ENCODE measurements around the gene ZBTB20. TPM values are rescaled to one million over a fixed set of nuclear protein-coding genes. Genes with fewer than 3 reads are reported as not detected.

ZBTB20 gene
- total RNA-seq, 2 experiments from 2014 or later: 2.5 to 3.2 TPM

DNA sequence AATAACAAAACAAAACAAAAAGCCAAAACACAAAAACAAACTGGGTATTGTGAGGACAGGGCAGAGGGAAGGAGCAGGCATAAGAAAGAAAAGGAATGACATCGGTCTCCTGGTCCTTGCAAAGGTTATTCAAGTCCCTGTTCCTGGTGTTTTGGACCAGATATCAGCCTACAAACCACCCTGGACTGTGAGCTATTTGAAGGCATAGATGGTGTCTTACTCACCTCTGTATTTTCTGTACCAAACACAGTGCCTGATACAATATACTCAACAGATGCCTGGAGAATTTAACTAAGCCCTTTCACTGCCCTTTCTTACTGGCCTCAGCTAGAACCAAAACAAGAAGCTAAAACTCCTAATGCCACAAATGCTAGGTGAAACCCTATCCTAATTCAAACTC is 656.3 kb downstream of the ZBTB20 start:
- ChIA-PET POLR2A (no interaction called here), CTCF (interaction anchor here (0.6 kb wide), 1 partner anchor 178 kb away, joined by 3 read pairs; no protein-coding TSS in a partner anchor)

DNA sequence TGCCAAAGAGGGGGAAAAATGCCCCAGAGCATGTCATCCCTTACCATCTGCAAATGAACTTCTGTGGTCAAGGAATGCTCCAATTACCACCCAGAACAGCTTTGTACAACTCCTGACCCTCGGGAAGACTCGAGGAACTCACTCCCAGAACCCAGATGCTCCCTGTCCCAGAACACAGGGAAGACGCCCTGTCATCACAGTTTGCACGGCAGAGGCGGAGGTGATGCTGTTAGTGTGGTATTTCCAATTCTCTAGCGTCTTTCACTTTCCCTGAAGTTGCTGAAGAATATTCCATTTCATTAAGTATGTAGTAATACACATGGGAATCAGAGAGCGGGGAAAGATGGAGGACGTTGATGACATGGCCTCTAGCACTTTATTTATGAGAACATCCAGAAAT is 659.6 kb downstream of the ZBTB20 start:
- ChIA-PET CTCF (no interaction called here), POLR2A (no interaction called here)

DNA sequence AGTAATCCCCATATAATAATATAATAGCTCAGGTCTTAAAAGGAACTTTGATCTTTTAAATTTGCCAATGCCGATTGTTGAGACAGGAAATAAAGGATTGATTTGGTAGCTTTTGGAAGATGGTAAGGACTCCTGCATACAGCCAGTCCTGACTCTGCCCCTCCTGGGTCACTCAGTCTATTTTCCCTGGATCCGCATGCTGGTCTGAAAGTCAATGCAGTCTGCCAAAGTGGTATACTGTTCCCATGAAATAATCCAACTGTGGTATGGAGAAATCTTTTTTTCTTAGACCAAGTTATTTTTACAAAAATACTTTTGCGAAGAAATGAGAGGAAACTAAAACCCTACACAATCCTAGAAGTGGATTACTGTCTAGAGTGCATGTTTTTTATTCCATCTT is 662.2 kb downstream of the ZBTB20 start:
- ChIA-PET POLR2A (no interaction called here), CTCF (no interaction called here)

DNA sequence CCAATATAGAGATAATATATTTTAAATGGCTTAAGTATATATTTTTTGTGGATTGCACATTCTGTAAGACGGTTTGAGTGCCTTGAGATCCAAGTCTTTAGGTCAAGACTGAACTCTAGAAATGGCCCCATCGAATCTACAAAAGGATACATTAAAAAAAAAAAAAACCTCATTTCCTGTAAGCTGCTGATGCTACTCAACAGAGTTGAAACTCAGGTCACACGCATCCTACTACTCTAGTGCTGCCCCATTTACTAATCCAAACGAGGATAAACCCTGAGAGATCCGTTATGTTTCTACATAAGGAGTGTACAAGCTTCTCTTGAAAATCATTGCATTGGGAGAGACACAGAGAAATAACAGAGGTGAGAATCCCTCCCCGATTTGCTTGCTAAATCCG is 666.0 kb downstream of the ZBTB20 start:
- CTCF ChIA-PET: no interaction called here
- POLR2A ChIA-PET: no interaction called here

DNA sequence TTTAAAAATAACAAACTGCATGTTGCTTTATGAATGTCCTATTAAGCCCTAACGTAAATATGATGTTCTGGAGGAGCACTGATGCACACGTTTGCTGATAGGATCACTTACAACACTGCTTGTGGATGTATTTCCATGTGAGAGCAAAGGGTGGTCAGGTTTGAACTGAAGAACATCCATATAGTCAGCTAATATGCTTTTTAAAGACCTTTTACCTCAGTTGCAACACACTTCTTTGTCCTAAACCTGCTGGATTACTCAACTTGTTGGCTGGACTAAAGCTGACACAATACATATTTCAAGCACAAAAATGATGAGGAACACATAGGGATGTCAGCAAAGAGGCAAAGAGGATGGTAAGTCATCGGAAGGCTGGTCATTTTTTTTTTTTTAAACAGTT is 666.6 kb downstream of the ZBTB20 start:
- CTCF ChIA-PET: no interaction called here
- POLR2A ChIA-PET: no interaction called here

DNA sequence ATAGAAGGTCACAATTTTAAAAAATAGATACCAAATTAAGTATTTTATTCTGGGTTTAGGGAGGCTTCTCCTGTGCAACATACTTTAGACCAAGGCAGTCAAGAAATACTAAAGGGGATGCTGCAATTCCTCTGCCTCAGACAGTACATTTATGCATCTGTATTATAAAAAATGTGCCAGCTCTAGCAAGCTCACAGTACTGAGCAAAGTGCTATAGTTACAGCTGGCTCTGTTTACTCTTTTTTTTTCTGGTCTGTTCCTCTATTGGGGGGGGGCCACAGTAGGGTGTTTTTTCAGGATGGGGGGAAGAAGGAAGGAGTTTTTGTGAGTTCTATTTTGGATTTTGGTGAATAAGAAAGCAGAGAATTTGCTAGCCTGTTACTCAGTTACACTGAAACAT is 668.3 kb downstream of the ZBTB20 start:
- CTCF ChIA-PET: no interaction called here
- POLR2A ChIA-PET: no interaction called here

DNA sequence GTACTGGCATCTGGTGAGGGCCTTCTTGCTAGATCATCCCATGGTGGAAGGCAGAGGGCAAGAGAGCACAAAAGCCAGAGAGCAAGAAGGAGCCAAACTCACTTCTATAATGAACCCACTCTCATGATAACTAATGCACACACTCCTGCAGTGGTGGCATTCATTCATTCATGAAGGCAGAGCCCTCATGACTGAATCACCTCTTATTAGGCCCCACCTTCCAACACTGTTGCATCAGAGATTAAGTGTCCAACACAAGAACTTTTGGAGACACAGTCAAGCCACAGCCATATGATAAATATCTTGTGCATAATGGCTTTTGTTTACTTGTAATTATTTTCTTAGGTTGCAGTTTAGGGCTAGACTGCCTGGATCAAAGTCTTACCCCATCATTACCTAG is 670.6 kb downstream of the ZBTB20 start:
- CTCF ChIA-PET: no interaction called here
- POLR2A ChIA-PET: no interaction called here

DNA sequence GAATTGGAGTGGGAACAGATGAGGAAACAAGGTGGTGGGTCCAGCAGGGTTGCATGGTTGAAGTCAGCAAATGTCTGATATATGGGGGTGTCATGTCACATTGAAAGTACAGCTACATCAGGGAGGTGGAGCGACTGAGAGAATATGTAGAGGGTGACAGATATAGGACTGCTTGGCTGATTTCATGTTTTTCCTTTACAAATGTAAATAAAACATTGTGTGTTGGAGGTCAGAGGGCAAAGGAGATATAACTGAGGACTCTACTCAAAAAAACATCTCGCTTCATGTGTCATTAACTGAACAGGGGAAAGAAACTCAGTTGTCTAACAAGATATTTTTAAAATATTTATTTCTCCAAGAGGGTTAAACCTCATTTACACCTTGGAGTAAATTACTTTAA is 675.6 kb downstream of the ZBTB20 start:
- ChIA-PET POLR2A (no interaction called here), CTCF (no interaction called here)

DNA sequence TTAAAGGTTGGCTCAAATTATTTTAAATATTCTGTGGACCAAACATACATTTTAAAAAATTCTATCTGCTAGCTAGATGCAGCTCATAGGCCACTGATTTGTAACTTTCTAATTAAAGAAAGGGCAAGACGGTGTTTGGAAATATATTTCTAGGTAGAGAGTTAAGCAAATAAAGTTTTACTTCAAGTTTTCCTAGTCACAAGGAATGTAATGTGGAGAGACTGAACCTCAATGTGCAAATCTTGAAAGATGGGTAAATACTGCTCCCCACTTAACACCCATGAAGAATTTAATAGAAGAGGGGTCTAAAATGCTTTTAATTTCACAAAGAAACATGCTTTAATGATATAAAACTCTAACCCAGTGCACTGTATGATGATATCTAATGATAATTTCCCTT is 678.0 kb downstream of the ZBTB20 start:
- ChIA-PET POLR2A (no interaction called here), CTCF (interaction anchor here (0.7 kb wide), 1 partner anchor 314 kb away, joined by 3 read pairs; no protein-coding TSS in a partner anchor)

DNA sequence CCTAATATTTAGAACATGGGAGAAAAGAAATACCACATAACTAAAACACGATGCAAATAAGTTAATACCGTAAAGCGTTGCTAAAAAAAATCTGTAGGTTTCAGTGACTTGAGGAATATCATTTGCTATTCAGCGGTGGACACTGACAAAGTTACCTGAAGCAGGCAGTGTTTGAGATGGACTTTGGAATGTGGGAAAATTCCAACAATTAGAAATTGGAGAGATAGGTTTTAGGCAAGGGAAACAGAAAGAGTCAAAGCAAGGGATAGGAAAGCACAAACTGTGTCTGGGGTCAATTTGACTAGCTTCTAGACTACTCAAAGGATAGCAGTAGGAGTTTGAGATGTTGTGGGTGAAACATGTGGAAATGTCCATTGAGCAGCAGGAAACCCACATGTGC is 680.3 kb downstream of the ZBTB20 start:
- ChIA-PET POLR2A (no interaction called here), CTCF (no interaction called here)

DNA sequence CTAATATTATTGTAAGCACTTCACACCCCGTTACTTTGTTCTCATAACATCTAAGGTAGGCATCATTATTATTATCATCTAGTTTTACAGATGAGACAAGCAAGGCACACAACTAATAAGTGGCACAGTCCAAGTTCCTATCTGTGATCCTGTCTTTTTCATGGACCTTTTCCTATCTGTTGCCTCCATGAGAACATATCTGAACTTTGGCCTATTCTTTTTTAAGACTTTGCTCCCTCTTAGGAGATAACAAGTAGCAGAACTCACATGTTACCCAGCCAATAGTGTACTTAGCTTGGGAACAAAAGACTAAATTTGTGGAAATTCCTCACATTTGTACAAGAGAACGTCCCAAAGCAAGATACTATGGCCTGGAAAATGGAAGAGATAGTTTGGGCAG is 680.8 kb downstream of the ZBTB20 start:
- ChIA-PET CTCF (no interaction called here), POLR2A (no interaction called here)

DNA sequence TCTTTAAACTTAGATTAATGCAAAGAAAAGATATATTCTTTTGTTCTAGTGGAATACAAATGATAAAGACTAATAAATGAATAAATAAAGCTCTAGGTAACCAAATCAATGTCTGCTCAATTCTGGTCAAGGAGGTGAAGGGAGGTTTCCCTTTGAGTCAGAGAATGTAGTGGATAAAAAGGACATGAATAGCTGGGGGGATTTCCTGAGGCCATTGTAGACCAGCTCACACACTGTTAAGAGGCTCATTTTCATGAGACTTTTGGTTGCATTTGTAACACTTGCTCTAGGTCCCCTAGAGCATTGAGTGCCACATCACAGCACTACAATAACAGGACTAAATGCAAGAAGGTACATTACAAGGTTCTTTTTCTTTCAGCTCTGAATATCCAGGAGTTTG is 682.5 kb downstream of the ZBTB20 start:
- CTCF ChIA-PET: no interaction called here
- POLR2A ChIA-PET: no interaction called here

DNA sequence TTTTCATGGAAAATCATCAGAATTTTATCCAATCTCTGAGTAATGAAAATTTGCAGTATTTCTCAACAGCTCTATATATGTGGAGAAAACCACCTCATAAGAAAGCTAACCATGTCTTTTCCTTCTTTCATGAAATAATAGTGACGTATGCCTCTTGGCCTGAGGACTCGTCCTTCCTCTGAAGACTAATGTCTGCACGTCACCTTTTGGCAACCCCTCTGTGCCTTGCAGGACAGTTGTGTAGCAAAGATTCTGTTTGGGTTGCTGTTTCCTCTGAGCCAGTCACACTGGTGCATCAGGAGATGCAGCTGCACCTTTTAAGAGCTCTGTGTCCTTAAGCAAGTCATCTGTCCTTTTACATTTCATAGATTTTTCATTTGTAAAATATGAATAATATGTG is 684.3 kb downstream of the ZBTB20 start:
- POLR2A ChIA-PET: no interaction called here
- CTCF ChIA-PET: interaction anchor here (0.9 kb wide), 1 partner anchor 23 kb away, joined by 3 read pairs; no protein-coding TSS in a partner anchor

DNA sequence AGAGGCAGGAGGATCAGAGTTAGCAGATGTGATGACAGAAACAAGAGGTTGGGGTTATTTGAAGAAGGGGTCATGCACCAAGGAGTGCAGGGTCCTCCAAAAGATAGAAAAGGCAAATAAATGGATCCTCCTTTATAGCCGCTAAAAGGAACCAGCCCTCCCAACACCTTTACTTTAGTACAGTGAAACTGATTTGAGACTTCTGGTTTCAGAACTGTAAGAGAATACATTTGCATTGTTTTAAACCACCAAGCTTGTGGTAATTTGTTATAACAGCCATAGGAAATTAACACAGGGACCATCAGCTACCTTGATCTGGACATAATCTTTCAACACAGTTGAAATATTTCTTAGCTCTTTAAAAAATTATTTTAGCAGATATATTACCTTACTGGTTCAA is 686.6 kb downstream of the ZBTB20 start:
- CTCF ChIA-PET: no interaction called here
- POLR2A ChIA-PET: no interaction called here

DNA sequence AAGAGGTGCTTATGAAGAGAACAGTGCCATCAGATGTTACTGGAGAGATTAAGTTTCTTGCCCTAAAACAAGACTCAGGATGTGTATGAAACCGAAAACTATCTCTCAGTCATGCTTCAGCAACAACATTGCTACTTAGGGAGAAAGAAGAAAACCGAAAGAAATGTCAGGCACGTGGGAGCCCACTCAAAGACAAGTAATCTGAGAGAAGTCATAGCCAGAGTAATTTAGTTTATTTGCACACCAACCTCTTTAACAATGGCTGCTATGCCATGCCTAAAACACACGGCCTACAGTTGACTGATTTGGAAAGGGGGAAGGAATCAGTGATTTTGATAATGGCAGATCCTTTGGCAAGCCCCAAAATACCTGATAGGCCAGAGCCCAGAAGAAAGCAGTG is 690.3 kb downstream of the ZBTB20 start:
- ChIA-PET CTCF (no interaction called here), POLR2A (no interaction called here)

DNA sequence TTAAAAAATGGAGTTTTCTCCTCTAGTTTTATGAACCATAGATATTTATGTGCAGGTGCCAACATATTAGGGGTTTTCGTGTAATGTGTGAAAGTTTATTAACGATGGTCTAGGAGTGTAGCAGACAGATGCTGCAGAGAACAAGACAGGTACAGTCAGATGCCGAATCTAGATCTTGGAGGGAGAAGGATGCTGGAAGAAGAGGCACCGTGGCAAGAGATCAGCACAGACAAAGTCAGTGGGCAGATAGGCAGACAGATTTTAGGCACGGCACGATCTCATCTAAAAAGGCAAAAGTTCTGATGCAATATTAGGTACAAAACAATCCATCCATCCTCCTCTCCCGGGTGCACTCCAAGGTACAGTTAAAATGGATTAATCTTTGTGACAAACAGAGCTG is 691.7 kb downstream of the ZBTB20 start:
- ChIA-PET CTCF (interaction anchor here (0.7 kb wide), 1 partner anchor 17 kb away, joined by 4 read pairs; no protein-coding TSS in a partner anchor), POLR2A (no interaction called here)

DNA sequence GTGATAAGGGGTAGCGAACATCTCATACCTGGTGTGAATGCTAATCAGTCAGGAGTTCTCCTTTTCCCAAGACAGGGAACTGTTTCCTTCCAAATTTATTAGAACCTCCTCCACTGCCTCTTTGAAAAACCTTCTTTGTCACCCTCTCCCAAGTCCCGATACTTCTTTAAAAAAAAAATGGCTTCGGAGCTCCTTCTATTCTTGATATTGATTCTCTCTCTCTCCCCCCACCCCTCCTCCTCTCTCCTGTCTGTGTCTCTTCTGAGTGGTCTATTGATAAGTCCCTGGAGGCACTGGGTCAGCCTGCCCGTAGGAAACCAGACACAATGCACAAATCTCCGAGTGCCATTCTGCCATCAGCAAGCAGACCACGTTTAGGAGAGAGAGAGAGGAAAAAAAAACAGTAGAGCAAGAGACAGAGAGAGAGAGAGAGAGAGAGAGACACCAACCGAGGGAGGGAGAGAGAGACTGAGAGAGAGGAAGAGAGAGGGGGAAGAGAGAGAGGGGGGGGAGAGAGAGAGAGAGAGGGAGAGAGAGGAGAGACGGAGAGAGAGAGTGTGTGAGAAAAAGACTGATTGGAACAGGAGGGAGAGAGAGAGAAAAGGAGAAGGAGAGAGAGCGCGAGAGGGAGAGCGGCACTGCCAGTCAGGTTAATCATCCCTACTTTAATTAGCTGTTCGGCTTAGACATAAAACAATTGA is 692.4 kb downstream of the ZBTB20 start:
- CTCF ChIA-PET: interaction anchor here (0.7 to 1.0 kb wide), 3 partner anchors 18 to 398 kb away, joined by 3 to 4 read pairs (median 4); partner anchors contain the start of genes CCDC191 and QTRT2

DNA sequence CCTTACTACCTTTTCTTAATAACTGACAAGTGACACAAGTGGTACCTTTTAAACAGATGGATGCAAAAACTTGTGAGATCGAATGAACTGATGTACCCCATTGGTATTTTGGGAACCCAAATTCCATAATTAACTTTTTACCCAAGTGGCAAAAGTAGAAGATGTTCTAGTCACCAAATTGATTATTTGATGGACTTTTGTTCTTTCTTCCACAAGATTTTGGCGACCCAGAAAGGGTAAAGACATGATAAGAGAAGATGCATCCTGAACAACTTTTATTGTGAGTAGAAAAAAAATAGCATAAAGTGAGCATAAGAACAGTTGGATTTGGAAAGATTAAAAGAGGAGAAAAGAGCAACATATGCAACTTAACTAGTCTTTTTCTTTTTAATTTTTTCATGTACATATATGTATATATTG is 693.7 kb downstream of the ZBTB20 start:
- POLR2A ChIA-PET: no interaction called here
- CTCF ChIA-PET: no interaction called here

More for the DNA sequence above, 692.4 kb downstream of the ZBTB20 start:
- POLR2A ChIA-PET: no interaction called here

DNA sequence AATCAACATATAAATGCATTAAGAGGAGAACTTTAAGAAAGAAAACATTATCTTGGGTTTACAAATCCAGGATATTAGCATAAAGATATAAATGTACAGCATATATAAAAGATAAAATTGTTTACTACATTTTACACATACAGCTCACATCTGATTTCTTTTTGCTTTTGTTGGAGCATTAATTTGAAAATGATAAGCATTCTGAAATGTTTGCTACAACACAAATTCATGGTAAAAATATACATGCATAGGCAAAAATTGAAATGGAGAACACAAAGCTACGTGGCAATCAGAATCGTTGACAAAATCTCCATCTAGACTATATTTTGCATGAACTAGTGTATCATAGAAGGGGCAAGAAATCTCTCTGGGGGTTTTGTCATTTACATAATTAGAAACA is 694.2 kb downstream of the ZBTB20 start:
- CTCF ChIA-PET: no interaction called here

DNA sequence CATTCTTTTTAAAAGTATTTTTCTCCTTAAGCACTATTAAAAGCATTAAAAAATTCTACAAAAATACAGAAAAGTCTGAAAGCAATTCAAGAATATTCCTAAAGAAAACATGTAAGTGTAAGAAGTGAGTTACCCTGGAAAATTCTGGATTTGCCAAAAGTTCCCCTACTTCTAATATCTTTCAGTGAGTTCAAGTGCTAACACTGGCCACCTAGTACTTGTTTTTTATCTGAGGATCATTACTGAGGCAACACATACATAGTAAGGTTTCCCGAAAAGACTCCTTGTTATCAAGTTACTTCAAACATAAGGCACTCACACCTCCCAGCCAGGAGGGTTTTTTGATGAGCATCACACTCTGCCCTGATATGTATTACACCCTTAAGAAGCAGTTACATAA is 694.8 kb downstream of the ZBTB20 start:
- ChIA-PET CTCF (no interaction called here), POLR2A (no interaction called here)

More for the DNA sequence above, 694.2 kb downstream of the ZBTB20 start:
- POLR2A ChIA-PET: no interaction called here

DNA sequence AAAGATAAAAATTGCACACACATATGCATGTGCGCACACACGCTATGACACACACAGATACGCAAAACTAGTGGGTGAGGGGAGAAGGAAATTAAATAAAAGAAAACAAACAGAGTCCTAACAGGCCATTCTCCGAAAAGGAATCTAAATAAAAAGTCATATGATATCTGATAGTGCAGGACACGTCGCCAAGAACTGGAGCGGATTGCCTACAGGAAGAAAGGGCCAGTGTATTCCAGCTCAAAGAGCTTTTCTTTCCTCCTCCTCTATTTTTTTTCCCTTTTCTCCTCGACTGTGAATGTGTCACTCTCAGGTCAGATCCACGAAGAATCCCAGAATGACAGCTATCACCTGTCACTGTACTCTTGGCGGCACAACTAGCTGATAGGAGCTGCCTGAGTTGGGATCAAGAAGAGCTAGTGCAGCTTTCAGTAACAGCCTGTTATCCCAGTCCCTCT is 695.5 kb downstream of the ZBTB20 start:
- ChIA-PET POLR2A (no interaction called here), CTCF (interaction anchor here (1.2 kb wide), 1 partner anchor 13 kb away, joined by 3 read pairs; no protein-coding TSS in a partner anchor)

DNA sequence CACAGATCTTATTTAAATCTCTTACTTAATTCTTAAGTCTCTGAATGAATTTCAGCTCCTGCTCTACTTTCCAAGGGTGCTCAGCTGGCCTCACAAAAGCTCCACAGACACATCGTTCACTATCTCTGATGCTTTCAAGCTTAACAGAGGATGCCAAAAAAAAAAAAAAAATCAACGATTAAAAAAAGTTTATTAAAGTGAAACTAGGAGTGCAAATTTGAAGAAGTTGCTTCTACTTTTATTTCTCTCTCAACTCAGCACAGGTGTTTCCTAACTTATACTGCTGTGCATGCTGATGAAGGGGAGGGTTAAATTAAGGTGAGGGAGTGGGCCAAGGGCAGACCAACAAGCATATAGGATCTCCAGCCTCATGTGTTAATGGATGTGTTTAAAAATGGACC is 696.0 kb downstream of the ZBTB20 start:
- ChIA-PET POLR2A (no interaction called here), CTCF (interaction anchor here (1.2 kb wide), 1 partner anchor 13 kb away, joined by 3 read pairs; no protein-coding TSS in a partner anchor)

Data from activated CD8-positive, alpha-beta memory T cell treated with anti-CD3 and anti-CD28 coated beads for 36 hours (primary cell).